Nephron (organoid): ENCODE results near the gene SLC17A9.

ENCODE experiments used
- H3K27ac Mint-ChIP-seq, 3 experiments: 2 replicates each; pipeline ENCODE4 v1.8.0; 2020; ENCODE audit warnings: mixed read lengths in 3 of 3, mild to moderate bottlenecking in 2 of 3, moderate library complexity in 1 of 3
- H3K27me3 Mint-ChIP-seq: 2 replicates; pipeline ENCODE4 v1.8.0; 2021; ENCODE audit warnings: low read depth, mild to moderate bottlenecking, moderate library complexity, mixed read lengths
- H3K36me3 Mint-ChIP-seq: 2 replicates; pipeline ENCODE4 v1.8.0; 2020; ENCODE audit warnings: low read depth, mixed read lengths
- H3K4me1 Mint-ChIP-seq: 2 replicates; pipeline ENCODE4 v1.8.0; 2020; ENCODE audit warnings: mixed read lengths
- H3K4me3 Mint-ChIP-seq, 3 experiments: 2 replicates each; pipeline ENCODE4 v1.8.0; 2020; ENCODE audit warnings: mild to moderate bottlenecking in 3 of 3, mixed read lengths in 3 of 3, moderate library complexity in 2 of 3
- H3K9me3 Mint-ChIP-seq: 2 replicates; pipeline ENCODE4 v1.8.0; 2020; ENCODE audit warnings: mixed read lengths
- TF ChIP-seq, protein P1 (sequence below), 3 experiments: fragments of 200-600 bp; sonication (generic); IDR thresholded peaks; one replicate each; pipeline ENCODE4 v1.5.0; 2021; ENCODE audit warnings: antibody characterized with exemption in 3 of 3; ENCODE audit not compliant: unreplicated experiment in 3 of 3

The SLC17A9 gene

DNA sequence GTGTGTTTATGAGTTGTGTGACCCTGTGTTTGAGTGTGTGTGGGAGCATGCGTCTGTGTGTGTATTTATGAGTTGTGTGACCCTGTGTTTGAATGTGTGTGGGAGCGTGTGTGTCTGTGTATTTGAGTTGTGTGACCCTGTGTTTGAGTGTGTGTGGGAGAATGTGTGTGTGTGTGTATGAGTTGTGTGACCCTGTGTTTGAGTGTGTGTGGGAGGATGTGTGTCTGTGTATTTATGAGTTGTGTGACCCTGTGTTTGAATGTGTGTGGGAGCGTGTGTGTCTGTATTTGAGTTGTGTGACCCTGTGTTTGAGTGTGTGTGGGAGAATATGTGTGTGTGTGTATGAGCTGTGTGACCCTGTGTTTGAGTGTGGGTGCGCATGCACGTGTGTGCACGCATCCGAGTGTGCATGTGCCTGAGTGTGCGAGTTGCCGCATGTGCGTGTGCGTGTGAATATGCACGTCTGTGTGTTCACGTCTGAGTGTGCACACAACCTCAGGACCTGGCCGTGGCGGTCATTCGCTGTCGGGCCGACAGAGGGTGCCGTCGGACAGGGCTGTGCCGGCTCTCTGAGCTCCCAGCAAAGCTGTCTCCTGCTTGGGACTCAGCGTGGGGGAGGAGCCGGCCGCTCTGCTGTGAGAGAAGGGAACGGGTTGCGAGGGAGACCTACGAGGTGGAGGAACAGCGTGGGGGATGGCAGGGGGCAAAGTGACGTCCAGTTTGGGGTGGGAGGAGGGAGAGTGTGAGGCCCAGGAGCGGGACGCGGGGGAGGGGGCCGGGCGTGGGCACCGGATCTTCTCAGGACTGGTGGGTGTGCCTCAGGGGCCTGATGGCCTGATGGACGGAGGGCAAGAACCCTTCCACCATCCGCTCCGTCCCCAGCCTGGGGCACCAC, 19.7 kb downstream of the SLC17A9 start:
- H3K9me3 Mint-ChIP-seq: peaks cover 5% of the 10 kb centered on the region
- H3K27me3 Mint-ChIP-seq: peaks cover 71% of the 10 kb centered on the region
- peak overlapping the region; percentile 10 to 70 (median 63) for H3K4me3 Mint-ChIP-seq
- peaks cover 18% of the 10 kb centered on the region for H3K4me1 Mint-ChIP-seq
- no peaks in the 10 kb centered on the region for H3K36me3 Mint-ChIP-seq
- H3K27ac Mint-ChIP-seq: peak overlapping the region in 1 of 3 experiments; percentile 0
- TF ChIP-seq, protein P1, sequence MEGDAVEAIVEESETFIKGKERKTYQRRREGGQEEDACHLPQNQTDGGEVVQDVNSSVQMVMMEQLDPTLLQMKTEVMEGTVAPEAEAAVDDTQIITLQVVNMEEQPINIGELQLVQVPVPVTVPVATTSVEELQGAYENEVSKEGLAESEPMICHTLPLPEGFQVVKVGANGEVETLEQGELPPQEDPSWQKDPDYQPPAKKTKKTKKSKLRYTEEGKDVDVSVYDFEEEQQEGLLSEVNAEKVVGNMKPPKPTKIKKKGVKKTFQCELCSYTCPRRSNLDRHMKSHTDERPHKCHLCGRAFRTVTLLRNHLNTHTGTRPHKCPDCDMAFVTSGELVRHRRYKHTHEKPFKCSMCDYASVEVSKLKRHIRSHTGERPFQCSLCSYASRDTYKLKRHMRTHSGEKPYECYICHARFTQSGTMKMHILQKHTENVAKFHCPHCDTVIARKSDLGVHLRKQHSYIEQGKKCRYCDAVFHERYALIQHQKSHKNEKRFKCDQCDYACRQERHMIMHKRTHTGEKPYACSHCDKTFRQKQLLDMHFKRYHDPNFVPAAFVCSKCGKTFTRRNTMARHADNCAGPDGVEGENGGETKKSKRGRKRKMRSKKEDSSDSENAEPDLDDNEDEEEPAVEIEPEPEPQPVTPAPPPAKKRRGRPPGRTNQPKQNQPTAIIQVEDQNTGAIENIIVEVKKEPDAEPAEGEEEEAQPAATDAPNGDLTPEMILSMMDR (IDR thresholded peaks at IDR 0.05; ENCODE audit: unreplicated experiment in 3 of 3): peak; percentile 81 to 88 (median 88)

DNA sequence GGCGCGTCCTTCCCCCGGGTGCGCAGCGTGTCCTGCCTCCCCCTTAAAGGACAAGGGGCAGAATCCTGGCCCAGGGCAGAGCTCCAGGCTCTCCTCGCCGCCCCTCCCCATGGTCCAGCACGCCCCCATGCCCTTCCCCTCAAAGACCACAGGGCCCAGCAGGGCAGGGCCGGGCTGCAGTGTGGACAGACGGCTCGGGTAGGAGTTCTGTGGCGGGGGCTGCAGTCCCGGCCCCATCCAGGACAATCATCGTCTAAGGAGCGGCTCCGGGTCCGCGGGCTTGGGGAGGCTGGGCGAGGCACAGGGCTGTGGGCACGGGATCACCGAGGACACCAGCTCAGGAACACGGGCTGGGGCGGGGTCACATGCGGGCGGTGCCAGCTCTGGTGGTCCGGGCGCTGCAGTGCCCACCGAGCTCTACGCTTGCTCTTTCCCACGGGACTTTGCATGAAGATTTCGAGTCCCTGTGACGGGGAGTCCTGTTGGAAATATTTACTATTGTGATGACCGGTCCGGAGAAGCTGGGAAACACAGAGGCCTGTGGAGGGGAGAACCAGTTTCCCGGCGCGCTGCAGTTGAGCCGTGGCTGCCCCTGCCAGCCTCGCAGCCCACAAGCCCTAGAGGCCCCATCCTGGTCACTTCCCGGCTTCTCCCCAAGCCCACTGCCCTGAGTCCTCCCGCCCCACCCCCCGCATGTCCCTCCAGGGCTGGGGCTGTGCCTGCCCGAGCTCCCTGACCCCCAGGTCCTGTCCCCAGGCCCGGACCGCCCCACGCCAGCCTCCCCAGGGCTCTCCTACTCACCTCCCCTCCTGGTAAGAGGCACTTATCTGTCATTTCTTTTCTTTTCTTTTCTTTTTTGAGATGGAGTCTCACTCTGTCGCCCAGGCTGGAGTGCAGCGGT, 20.6 kb downstream of the SLC17A9 start:
- Mint-ChIP-seq H3K36me3 (no peaks in the 10 kb centered on the region), H3K27ac (no peak overlapping the region), H3K4me1 (peaks cover 18% of the 10 kb centered on the region), H3K27me3 (peaks cover 80% of the 10 kb centered on the region), H3K4me3 (peak overlapping the region in 1 of 3 experiments; percentile 52), H3K9me3 (peaks cover 5% of the 10 kb centered on the region)
- TF ChIP-seq, protein P1 (IDR thresholded peaks at IDR 0.05; ENCODE audit: unreplicated experiment in 3 of 3): no peak

DNA sequence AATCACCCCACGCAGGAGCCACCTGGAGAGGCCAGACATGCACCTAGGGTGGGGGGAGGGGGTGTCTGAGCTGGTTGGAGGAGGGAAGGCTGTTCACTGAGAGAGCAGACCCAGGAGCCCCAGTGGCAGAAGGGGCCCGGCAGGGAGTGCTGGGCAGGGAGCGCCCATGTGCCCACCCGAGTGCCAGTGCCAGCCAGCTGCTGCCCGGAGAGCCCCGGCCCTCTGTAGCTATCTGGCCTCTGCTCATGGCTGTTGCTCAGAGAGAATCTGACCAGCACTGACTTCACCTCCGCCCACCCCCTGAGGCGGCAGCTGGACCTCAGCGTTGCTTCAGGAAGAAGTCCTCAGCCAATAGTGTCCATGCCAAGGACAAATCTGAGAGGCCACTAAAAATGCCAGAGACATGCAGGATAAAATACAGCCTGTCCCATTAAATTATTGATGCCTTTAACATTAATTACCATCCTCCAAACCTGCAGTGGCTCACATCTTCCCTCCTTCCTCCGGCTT, 22.8 kb downstream of the SLC17A9 start:
- no peak overlapping the region for H3K27ac Mint-ChIP-seq
- H3K4me3 Mint-ChIP-seq: no peak overlapping the region
- peaks cover 18% of the 10 kb centered on the region for H3K4me1 Mint-ChIP-seq
- H3K36me3 Mint-ChIP-seq: no peaks in the 10 kb centered on the region
- peaks cover 5% of the 10 kb centered on the region for H3K9me3 Mint-ChIP-seq
- peaks cover 95% of the 10 kb centered on the region for H3K27me3 Mint-ChIP-seq
- TF ChIP-seq, protein P1 (IDR thresholded peaks at IDR 0.05; ENCODE audit: unreplicated experiment in 3 of 3): no peak

DNA sequence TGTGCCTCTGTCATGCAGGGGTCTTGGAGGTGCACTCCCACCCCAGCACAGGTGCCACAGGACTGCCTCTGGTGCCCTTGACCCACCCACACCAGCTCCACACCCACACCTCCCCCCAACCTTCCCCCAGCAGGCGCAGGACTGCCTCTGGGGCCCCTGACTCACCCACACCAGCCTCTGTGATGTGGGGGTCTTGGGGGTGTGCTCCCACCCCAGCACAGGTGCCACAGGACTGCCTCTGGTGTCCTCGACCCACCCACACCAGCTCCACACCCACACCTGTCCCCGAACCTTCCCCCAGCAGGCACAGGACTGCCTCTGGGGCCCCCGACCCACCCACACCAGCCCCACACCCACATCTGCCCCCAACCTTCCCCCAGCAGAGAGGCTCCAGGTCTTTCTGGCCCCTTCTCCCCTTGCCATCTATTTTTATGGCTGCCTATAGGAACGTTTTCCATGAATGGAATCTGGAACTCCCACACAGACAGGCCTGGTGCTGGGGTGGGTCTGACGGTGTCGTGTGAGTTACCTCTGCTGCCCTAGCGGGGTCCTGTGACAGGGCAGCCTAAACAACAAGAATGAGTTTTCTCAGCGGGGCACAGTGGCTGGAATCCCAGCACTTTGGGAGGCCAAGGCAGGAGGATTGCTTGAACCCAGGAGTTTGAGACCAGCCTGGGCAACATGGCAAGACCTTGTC, 23.5 kb downstream of the SLC17A9 start:
- H3K36me3 Mint-ChIP-seq: no peaks in the 10 kb centered on the region
- H3K4me3 Mint-ChIP-seq: no peak overlapping the region
- TF ChIP-seq, protein P1 (IDR thresholded peaks at IDR 0.05; ENCODE audit: unreplicated experiment in 3 of 3): no peak
- no peak overlapping the region for H3K27ac Mint-ChIP-seq
- H3K9me3 Mint-ChIP-seq: peaks cover 5% of the 10 kb centered on the region
- H3K4me1 Mint-ChIP-seq: peaks cover 20% of the 10 kb centered on the region
- H3K27me3 Mint-ChIP-seq: peaks cover 97% of the 10 kb centered on the region

DNA sequence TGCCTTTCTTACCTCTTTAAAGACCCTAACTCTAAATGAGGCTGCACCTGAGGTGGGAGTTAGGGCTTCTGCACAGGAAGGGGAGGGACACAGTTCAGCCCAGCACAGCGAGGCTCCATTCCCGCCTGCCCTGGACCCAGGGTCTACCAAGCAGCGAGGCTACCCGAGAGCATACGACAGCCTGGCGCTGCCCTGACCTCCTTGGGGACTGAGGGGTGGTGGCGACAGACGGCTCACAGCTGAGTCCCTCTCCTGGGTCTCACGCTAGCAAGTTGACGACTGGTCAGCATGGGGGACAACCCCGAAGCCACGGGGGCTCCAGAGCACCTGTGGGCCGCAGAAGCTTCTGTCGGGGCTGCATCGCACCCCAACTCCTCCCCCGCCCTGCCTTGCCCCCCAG, 24.4 kb downstream of the SLC17A9 start:
- peaks cover 3% of the 10 kb centered on the region for H3K9me3 Mint-ChIP-seq
- TF ChIP-seq, protein P1 (IDR thresholded peaks at IDR 0.05; ENCODE audit: unreplicated experiment in 3 of 3): no peak
- no peak overlapping the region for H3K4me3 Mint-ChIP-seq
- peaks cover 18% of the 10 kb centered on the region for H3K4me1 Mint-ChIP-seq
- H3K36me3 Mint-ChIP-seq: no peaks in the 10 kb centered on the region
- peaks cover 96% of the 10 kb centered on the region for H3K27me3 Mint-ChIP-seq
- H3K27ac Mint-ChIP-seq: no peak overlapping the region
